ENCODE results near the gene PHF20. TPM values are rescaled to one million over a fixed set of nuclear protein-coding genes. Genes with fewer than 3 reads are reported as not detected.
"Not testable (repeated sequence)": the region's sequence is repeated elsewhere in the genome, so short reads cannot be mapped to it uniquely, and the experiment has no call there.

PHF20 gene
- total RNA-seq, 1 experiment from 2014 or later, result 65.8 TPM

DNA sequence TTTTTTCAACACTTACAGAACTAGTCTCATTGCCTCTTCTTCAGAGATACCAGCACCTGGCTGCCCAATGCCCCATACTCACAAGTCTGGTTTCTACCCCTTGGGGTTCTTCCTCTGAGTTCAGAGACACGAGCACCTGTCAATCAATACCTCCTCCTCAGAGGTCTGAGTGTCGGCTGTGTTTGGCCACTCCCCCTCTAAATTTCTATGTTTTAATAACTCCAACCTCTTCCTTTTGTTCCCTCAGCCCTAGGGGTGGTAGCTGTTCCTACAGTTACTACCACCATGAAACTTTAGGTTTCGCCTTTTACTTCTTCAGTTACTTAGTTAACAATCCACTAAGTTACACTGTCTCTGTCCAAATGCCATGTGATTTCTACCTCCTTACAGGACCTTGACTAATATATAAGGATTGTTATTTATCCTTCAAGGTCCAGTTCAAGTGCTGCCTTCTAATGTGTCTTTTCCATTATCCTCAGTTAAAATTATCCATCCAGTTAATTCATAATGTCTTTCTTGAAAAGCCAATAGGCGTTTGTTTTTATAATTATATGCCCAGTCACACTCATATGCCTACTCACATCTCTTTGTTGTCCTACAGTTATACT, 14.6 kb upstream of the PHF20 start:
- no peaks in the 10 kb centered on the region for H3K36me3 Mint-ChIP-seq
- no peaks in the 10 kb centered on the region for H3K27me3 Mint-ChIP-seq (ENCODE audit: low read depth)
- no peak; the same call in 1 of the 2 replicates for ATAC-seq
- no peak for TF ChIP-seq OVOL2 (CRISPR knock-in tag; IDR thresholded peaks at IDR 0.05; ENCODE audit: borderline replicate concordance)
- TF ChIP-seq, protein P1, sequence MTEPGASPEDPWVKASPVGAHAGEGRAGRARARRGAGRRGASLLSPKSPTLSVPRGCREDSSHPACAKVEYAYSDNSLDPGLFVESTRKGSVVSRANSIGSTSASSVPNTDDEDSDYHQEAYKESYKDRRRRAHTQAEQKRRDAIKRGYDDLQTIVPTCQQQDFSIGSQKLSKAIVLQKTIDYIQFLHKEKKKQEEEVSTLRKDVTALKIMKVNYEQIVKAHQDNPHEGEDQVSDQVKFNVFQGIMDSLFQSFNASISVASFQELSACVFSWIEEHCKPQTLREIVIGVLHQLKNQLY (CRISPR knock-in tag; IDR thresholded peaks at IDR 0.05), result no peak
- H3K4me1 Mint-ChIP-seq, result no peaks in the 10 kb centered on the region
- POLR2A ChIA-PET, result no interaction called here
- CTCF ChIA-PET, result interaction anchor here (4.9 kb wide), 1 partner anchor 15 kb away, joined by 16 read pairs; the partner anchor contains the start of gene RBM39
- no peak for DNase-seq (ENCODE audit: low spot score)
- no peak overlapping the region for H3K4me3 Mint-ChIP-seq
- no peak overlapping the region for H3K27ac Mint-ChIP-seq
- H3K9me3 Mint-ChIP-seq, result no peaks in the 10 kb centered on the region

GRCh38 chr20:35761548-35761947, 10.3 kb upstream of the PHF20 start:
- CTCF ChIA-PET; H3K27ac Mint-ChIP-seq; DNase-seq (ENCODE audit: low spot score); POLR2A ChIA-PET; H3K27me3 Mint-ChIP-seq (ENCODE audit: low read depth); H3K4me1 Mint-ChIP-seq; H3K9me3 Mint-ChIP-seq; ATAC-seq; H3K4me3 Mint-ChIP-seq; H3K36me3 Mint-ChIP-seq: not testable (repeated sequence)

GRCh38 chr20:35762461-35762860, 9.4 kb upstream of the PHF20 start:
- TF ChIP-seq JAZF1 (CRISPR knock-in tag; IDR thresholded peaks at IDR 0.05), result no peak
- no peak for TF ChIP-seq NFATC4 (CRISPR knock-in tag; IDR thresholded peaks at IDR 0.05)
- no peak for TF ChIP-seq SMAD3 (CRISPR knock-in tag; IDR thresholded peaks at IDR 0.05; ENCODE audit: borderline replicate concordance)
- no peak for TF ChIP-seq ATF1 (CRISPR knock-in tag; IDR thresholded peaks at IDR 0.05)
- no peak for TF ChIP-seq NR1H2 (CRISPR knock-in tag; IDR thresholded peaks at IDR 0.05)
- TF ChIP-seq, protein P2, sequence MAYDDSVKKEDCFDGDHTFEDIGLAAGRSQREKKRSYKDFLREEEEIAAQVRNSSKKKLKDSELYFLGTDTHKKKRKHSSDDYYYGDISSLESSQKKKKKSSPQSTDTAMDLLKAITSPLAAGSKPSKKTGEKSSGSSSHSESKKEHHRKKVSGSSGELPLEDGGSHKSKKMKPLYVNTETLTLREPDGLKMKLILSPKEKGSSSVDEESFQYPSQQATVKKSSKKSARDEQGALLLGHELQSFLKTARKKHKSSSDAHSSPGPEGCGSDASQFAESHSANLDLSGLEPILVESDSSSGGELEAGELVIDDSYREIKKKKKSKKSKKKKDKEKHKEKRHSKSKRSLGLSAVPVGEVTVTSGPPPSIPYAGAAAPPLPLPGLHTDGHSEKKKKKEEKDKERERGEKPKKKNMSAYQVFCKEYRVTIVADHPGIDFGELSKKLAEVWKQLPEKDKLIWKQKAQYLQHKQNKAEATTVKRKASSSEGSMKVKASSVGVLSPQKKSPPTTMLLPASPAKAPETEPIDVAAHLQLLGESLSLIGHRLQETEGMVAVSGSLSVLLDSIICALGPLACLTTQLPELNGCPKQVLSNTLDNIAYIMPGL (CRISPR knock-in tag; IDR thresholded peaks at IDR 0.05), result no peak
- TF ChIP-seq ZNF232 (CRISPR knock-in tag; IDR thresholded peaks at IDR 0.05), result no peak
- TF ChIP-seq GRHL2 (CRISPR knock-in tag; IDR thresholded peaks at IDR 0.05; ENCODE audit: insufficient replicate concordance, severe bottlenecking), result no peak
- TF ChIP-seq ESRRA (CRISPR knock-in tag; IDR thresholded peaks at IDR 0.05; ENCODE audit: borderline replicate concordance), result no peak
- TF ChIP-seq, protein P3, sequence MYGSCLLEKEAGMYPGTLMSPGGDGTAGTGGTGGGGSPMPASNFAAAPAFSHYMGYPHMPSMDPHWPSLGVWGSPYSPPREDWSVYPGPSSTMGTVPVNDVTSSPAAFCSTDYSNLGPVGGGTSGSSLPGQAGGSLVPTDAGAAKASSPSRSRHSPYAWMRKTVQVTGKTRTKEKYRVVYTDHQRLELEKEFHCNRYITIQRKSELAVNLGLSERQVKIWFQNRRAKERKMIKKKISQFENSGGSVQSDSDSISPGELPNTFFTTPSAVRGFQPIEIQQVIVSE (CRISPR knock-in tag; IDR thresholded peaks at IDR 0.05; ENCODE audit: borderline replicate concordance), result no peak
- TF ChIP-seq FOXK1 (CRISPR knock-in tag; IDR thresholded peaks at IDR 0.05), result no peak
- ATAC-seq (no peak), DNase-seq (ENCODE audit: low spot score) (no peak)
- CTCF ChIA-PET, result no interaction called here
- Mint-ChIP-seq H3K4me3 (no peak overlapping the region), H3K27ac (peak overlapping the region; percentile 32; the same call in 1 of the 2 replicates), H3K4me1 (no peaks in the 10 kb centered on the region), H3K27me3 (ENCODE audit: low read depth) (no peaks in the 10 kb centered on the region), H3K36me3 (no peaks in the 10 kb centered on the region), H3K9me3 (no peaks in the 10 kb centered on the region)
- POLR2A ChIA-PET, result interaction anchor here (0.7 kb wide), 1 partner anchor 176 kb away, joined by 6 read pairs; no protein-coding TSS in a partner anchor

- H3K4me3 Mint-ChIP-seq; H3K36me3 Mint-ChIP-seq; DNase-seq (ENCODE audit: low spot score); H3K27ac Mint-ChIP-seq; H3K9me3 Mint-ChIP-seq; ATAC-seq; POLR2A ChIA-PET; H3K27me3 Mint-ChIP-seq (ENCODE audit: low read depth): not testable (repeated sequence)
- H3K4me1 Mint-ChIP-seq, result peaks cover 19% of the 10 kb centered on the region
- CTCF ChIA-PET, result interaction anchor here (1.6 kb wide), 1 partner anchor 23 kb away, joined by 4 read pairs; the partner anchor contains the start of gene RBM39
Observed at GRCh38 chr20:35764936-35765335, 6.9 kb upstream of the PHF20 start.

DNA sequence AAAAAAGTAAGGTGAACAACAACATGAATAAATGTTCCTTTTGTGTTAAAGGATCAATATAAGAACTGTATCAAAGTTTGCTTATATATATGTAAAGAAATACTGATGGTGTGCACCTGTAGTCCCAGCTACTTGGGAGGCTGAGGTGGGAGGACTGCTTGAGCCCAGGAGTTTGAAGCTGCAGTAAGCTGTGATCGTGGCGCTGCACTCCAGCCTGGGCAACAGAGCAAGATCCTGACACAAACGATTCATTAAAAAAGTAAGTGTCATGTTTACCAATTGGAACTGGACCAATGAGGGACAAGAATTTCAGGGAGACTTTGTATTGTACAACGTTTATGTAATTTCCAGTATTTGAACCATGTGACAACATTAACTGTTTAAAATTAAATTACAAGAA, 5.0 kb upstream of the PHF20 start:
- no peak for DNase-seq (ENCODE audit: low spot score)
- CTCF ChIA-PET, result no interaction called here
- Mint-ChIP-seq H3K4me1 (peaks cover 25% of the 10 kb centered on the region), H3K27ac (no peak overlapping the region), H3K4me3 (no peak overlapping the region), H3K36me3 (no peaks in the 10 kb centered on the region), H3K9me3 (peaks cover 7% of the 10 kb centered on the region), H3K27me3 (ENCODE audit: low read depth) (peaks cover 20% of the 10 kb centered on the region)
- no peak for ATAC-seq
- TF ChIP-seq ZNF121 (CRISPR knock-in tag; IDR thresholded peaks at IDR 0.05) (peak; percentile 71; the same call in 1 of the 2 replicates), ESRRA (CRISPR knock-in tag; IDR thresholded peaks at IDR 0.05; ENCODE audit: borderline replicate concordance) (no peak)
- POLR2A ChIA-PET, result interaction anchor here (3.2 kb wide), 1 partner anchor 25 kb away, joined by 28 read pairs; the partner anchor contains the start of gene RBM39
